Measurements from ENCODE around the gene RAB6A.
"Not testable (repeated sequence)": the region's sequence is repeated elsewhere in the genome, so short reads cannot be mapped to it uniquely, and the experiment has no call there.

Gene RAB6A
- 73.4 to 145 reads per million in 2 donors for total RNA-seq

DNA sequence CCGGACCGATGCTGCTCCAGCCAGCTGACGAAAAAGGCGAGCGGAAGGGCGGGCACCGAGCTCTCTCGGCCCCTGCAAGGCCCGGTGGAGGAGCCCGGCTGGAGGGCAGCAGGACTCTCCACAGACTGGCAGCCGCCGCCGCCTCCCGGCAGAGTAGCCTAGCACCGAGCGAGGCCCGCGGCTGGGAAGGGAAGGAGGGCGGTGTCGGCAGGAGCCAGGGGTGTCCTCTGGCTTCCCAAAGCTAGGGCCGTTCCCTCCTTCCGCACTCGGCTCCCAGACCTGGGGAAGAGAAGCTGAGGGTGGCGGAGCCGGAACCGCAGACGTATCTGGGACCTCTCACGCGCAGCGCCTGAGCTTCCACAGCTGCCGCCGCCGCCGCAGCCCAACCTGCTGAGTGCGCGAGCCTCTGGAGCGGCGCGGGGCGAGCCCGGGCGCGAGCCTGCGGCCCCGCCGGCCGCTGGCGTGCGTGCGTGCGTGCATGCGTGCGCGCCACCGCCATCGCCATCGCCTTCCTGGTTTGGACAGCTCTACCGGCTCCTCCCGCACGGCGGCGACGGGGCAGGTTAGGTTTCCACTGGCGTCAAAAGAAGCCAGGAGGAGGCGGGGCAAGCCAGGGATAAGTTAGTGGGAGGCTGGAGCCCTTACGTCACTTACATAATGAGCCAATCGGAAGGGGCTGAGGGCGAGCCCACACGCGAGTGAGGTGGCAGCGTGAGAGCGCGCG, at the start of gene RAB6A:
RAB6A (minus strand) TSS at position 396 of the 724 bp plus-strand sequence. CDS start 439 bp downstream, outside the sequence.
- DNase-seq: peak; percentile 99

- DNase-seq: no peak
Measured at GRCh38 chr11:73810637-73811036, 49.8 kb upstream of the RAB6A start.

GRCh38 chr11:73808052-73808451, 47.2 kb upstream of the RAB6A start:
- no peak for DNase-seq

- no peak for DNase-seq
Measured at GRCh38 chr11:73804712-73805111, 43.8 kb upstream of the RAB6A start.

DNA sequence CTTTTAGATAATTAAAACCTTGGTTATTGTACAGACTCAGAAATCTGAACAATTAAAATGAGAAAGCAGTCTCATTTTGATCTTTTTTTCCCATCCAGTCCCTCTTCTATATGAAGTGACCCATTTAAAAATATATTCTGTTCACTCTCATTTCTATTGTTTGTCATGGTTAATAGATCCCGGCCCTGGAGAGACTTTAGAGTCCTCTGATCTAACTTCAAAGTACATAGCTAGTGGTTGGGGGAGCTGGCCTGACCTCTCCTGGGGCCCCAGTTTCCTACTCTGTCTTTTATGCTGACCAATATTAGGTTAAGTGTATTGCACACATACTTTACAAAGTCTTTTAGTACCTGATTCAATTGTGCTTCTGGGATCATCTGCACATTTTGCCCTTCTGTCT, 40.3 kb upstream of the RAB6A start:
- DNase-seq: no peak

GRCh38 chr11:73800276-73800806, 39.5 kb upstream of the RAB6A start:
- no peak for DNase-seq

DNA sequence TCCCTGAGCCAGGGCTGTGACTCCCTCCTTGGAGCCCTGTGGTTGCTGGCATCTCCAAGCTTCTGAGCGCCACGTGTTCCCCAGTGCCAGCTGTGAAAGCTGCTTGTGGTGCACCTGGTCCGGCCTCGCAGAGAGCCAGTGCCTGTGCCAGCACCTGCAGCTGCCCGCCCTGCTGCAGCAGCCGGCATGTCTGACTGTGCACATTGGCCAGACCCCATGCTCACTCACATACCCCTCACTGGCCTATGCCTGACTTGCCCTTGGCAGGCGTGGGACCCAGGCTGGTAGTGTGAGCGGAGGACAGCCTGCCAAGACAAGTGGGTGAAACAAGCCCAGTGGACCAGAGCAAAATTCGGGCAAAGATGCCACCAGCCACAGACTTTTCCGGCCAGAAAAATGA, 36.6 kb upstream of the RAB6A start:
- no peak for DNase-seq

- no peak for DNase-seq
Measured at GRCh38 chr11:73795925-73796632, 35.2 kb upstream of the RAB6A start.

GRCh38 chr11:73792584-73792983, 31.7 kb upstream of the RAB6A start:
- DNase-seq: no peak

DNA sequence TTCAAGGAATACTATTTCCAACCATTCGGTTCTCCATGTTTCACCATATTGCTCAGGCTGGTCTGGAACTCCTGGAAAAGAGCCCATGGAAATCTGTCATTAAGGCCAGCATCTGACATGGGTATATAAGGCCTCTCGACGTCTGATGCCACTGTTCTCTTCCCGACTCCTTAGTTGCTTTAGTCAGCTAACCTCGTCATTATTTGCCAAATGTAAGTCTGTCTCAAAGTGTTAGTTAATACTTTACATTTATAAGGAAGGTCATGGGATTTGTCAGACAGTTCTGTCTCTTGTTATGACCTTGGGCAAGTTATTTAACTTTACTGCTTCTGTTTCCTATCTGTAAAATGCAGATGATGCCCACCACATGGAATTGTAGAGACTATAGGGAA, 28.4 kb upstream of the RAB6A start:
- DNase-seq: no peak

DNA sequence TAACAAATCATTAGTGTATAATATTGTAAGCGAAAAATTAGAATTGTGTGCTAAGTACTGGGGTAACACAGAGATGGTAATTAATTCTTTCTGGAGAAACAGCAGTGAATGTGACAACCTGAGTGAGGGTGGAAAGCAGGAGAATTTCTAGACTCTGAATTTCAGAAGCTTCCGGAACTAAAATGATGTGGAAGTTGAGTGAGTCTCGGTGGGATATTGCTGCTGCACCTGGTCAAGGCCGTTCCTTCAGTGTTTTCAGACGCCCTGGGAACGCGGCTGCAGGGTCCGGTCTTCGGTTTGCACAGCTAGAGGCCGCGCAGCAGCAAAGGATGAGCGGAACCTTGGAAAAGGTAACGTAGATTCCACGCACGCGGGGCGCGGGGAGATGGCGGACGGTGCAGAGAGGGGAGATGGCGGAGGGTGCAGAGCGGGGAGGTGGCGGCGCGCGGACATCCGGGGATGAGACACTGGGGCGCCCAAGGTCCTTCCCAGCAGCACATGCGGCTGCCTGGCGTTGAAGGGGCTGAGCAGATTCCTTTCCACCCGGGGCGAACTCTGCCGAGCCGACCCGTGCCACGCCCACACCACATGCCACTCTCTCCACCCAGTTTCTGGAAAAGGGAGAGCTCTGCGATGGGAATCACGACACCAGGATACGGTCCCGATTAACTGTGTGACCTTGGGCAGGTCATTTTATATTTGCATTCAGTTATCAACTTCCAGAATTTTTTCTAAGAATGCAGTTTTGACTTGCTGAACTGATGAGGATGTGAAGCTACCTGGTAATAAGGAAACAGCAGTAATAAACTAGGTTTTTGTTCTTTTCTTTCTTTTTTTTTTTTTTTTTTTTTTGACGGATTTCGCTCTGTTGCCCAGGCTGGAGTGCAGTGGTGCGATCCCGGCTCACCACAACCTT, 27.0 kb upstream of the RAB6A start, which contains the start of gene MRPL48:
MRPL48 (plus strand) TSS at position 232 of the 916 bp plus-strand sequence; CDS start at position 330, 98 bp downstream.
- peak; percentile 75 for DNase-seq

- DNase-seq: no peak
Measured at GRCh38 chr11:73787051-73787642, 26.3 kb upstream of the RAB6A start.

- not testable (repeated sequence) for DNase-seq
Measured at GRCh38 chr11:73785467-73785866, 24.6 kb upstream of the RAB6A start.

DNA sequence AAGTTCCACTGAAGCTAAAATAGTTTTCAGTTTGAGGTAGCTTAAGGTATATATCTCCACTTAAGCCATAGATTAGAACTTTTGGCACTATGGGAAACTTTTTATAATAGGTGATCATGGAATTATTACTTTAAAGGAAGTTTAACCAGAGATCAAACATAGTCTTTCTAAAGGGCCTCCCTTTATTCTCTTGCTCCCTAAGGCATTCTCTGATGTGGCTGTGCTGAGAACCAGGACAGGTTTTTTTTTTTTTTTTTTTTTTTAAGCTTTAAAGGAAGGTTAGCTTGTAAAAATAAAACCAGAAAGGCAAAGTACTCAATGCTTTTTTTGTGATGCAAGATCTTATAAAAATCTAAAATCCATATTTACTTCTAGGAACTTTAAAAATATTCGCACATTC, 23.9 kb upstream of the RAB6A start:
- no peak for DNase-seq

DNA sequence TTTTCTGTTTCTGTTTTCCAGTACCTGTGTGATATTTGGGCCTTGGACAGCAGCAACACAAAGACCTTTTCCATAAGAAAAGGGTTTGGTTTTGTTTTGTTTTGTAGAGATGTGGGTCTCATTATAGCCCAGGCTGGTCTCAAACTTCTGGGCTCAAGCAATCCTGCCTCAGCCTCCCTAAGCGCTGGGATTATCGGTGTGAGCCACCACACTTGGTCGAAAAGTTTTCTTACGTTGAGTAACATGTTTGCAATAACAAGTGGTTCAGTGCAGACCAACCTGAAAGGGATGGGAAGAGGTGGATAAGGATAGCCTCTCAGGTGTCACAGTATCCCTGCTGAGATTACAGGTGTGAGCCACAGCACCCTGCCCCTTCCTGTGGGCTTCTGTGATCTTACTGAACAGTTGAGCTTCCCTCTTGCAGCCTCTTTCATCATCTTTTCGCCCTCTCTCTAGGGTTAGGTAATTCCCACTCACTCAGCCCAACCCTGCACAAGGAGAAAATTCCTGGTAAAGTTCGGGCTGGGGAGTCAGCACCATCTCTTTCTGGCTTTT, 23.3 kb upstream of the RAB6A start:
- no peak for DNase-seq

GRCh38 chr11:73783483-73784020, 22.7 kb upstream of the RAB6A start:
- no peak for DNase-seq

DNA sequence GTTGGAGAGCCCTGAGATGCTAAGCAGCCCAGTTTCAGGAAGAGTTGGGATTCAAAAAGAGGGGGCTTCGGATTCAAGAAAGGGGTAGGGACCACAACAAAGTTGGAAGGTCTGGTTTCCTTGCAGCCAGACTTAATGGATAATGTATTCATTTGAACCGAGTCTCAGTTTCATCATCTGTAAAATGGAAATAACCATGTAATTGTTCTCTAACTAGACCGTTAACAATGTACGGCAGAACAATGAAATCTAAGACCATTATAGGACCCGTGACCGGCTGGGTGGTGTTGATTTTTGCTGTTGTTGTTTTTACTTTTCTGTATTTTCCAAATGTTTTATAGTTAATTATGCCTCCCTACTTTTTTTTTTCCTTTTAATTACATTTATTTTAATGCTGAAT, 20.4 kb upstream of the RAB6A start:
- no peak for DNase-seq

GRCh38 chr11:73779084-73779902, 18.4 kb upstream of the RAB6A start:
- peak; percentile 95 for DNase-seq

GRCh38 chr11:73770811-73771210, 9.9 kb upstream of the RAB6A start:
- not testable (repeated sequence) for DNase-seq

DNA sequence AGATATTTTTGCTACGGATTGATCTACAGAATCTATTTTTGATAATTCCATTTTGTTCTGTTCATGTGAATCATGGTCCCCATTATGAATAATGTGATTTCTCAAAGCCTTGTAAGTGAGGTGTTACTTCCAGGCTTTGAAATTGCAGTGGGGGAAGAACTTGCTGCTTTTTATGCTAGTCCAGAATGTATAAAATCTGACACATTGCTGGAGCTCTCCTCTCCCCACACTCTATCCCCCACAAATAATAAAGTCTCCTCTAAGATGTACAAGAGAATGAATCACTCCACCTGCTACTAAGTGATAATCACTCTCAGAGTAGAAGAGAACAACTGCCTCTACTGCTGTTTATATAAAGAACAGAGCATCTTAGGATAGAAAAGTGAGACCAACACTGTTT, 5.9 kb upstream of the RAB6A start:
- no peak for DNase-seq

GRCh38 chr11:73762732-73763131, 1.9 kb upstream of the RAB6A start:
- DNase-seq: no peak
